GM06990 (cell line): Measurements from ENCODE around the gene RNLS.
A peak's percentile ranks its signal among the peaks of the same experiment; 100 is the strongest.

Experiments used
- DNase-seq: peaks from one replicate; pipeline ENCODE4 v3.0.0-alpha.2; 2011; ENCODE audit not compliant: insufficient read length; ENCODE audit errors: extremely low read depth
- H3K27me3 ChIP-seq: replicated peaks from 2 replicates; pipeline ENCODE4 v1.6.0; 2011; ENCODE audit warnings: low read length; ENCODE audit not compliant: control insufficient read depth, insufficient read depth
- H3K36me3 ChIP-seq: 2 replicates; pipeline ENCODE4 v1.5.1; 2011; ENCODE audit warnings: low read length; ENCODE audit not compliant: control insufficient read depth, insufficient read depth
- H3K4me3 ChIP-seq: replicated peaks from 2 replicates; pipeline ENCODE4 v1.5.1; 2011; ENCODE audit warnings: low read depth, mild to moderate bottlenecking, control low read depth, low read length
- CTCF ChIP-seq: IDR thresholded peaks from 2 replicates; pipeline ENCODE4 v1.5.1; 2011; ENCODE audit warnings: low read length, control low read depth, mild to moderate bottlenecking, inconsistent platforms; ENCODE audit not compliant: insufficient read depth, poor library complexity, severe bottlenecking

Gene RNLS

GRCh38 chr10:88473989-88474883 is 108.9 kb downstream of the RNLS start:
- no peak for DNase-seq

GRCh38 chr10:88472540-88472939 is 110.6 kb downstream of the RNLS start:
- H3K27me3 ChIP-seq, result no peaks in the 10 kb centered on the region
- no peak overlapping the region for H3K4me3 ChIP-seq
- no peaks in the 10 kb centered on the region for H3K36me3 ChIP-seq
- no peak for DNase-seq
- TF ChIP-seq CTCF, result peak; percentile 5

More at GRCh38 chr10:88473989-88474883, 108.9 kb downstream of the RNLS start:
- no peaks in the 10 kb centered on the region for H3K27me3 ChIP-seq
- no peak overlapping the region for H3K4me3 ChIP-seq
- H3K36me3 ChIP-seq, result no peaks in the 10 kb centered on the region
- TF ChIP-seq CTCF, result no peak

GRCh38 chr10:88471899-88472298 is 111.2 kb downstream of the RNLS start:
- Histone ChIP-seq H3K36me3 (no peaks in the 10 kb centered on the region), H3K4me3 (no peak overlapping the region), H3K27me3 (no peaks in the 10 kb centered on the region)
- no peak for TF ChIP-seq CTCF
- DNase-seq, result no peak

GRCh38 chr10:88467835-88468485 is 115.2 kb downstream of the RNLS start:
- H3K4me3 ChIP-seq, result no peak overlapping the region
- no peaks in the 10 kb centered on the region for H3K36me3 ChIP-seq
- no peaks in the 10 kb centered on the region for H3K27me3 ChIP-seq
- no peak for DNase-seq
- TF ChIP-seq CTCF, result no peak

GRCh38 chr10:88466786-88467185 is 116.3 kb downstream of the RNLS start:
- TF ChIP-seq CTCF, result no peak
- no peak for DNase-seq
- Histone ChIP-seq H3K4me3 (no peak overlapping the region), H3K27me3 (no peaks in the 10 kb centered on the region), H3K36me3 (no peaks in the 10 kb centered on the region)
